Measurements from ENCODE around the gene ZNF776.
"Not testable (repeated sequence)": the region's sequence is repeated elsewhere in the genome, so short reads cannot be mapped to it uniquely, and the experiment has no call there.

The ZNF776 gene

DNA sequence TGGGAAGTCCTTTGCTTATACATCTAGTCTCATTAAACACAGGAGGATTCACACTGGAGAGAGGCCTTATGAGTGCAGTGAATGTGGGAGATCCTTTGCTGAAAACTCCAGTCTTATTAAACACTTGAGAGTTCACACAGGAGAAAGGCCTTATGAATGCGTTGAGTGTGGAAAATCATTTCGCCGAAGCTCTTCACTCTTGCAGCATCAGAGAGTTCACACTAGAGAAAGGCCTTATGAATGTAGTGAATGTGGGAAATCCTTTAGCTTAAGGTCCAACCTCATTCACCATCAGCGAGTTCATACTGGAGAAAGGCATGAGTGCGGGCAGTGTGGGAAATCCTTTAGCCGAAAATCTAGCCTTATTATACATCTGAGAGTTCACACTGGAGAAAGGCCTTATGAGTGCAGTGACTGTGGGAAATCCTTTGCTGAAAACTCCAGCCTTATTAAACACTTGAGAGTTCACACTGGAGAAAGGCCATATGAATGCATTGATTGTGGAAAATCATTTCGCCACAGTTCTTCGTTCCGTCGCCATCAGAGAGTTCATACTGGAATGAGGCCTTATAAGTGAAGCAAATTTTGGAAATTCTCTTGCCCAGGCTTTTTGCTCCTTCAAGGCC lies 32.7 kb downstream of the ZNF776 start:
- DNase-seq: no peak

DNA sequence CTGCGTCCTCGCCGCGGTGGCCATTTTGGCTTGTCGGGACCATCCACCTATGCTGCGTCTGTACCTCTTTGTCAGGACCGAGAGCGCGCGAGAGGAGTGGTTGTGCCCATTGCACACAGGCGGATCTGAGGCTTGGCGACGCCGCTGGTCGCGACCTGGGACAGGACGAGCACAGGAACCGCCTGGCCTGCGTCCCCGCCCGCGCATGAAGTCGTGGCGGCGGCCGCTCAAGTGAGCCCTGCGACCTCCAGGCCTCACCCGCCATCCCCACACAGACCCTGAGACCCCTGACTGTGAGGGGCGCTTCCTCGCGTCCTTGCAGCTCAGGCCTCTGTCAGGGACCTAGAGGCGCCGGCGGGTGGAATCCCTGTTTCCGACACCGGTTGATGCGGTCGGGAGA lies 39.7 kb downstream of the ZNF776 start:
- no peak for DNase-seq

DNA sequence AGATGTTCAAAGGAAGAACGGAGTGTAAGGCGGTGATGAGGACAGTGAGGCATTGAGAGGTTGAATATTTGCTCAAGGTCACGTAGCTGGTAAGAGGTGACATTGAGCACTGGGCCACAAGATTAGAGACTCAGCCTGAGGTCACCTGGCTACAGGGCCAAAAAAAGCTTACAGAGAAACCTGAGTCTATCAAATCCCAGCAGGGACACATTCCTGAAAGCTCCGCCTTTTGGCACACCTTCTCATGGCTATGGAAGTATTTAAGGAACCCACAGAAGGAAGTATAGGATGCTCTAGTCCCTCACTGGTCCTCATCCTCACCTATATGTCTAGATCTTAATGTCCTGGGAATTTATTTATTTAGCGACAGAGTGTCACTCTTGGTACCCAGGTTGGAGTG lies 40.3 kb downstream of the ZNF776 start:
- DNase-seq: no peak

DNA sequence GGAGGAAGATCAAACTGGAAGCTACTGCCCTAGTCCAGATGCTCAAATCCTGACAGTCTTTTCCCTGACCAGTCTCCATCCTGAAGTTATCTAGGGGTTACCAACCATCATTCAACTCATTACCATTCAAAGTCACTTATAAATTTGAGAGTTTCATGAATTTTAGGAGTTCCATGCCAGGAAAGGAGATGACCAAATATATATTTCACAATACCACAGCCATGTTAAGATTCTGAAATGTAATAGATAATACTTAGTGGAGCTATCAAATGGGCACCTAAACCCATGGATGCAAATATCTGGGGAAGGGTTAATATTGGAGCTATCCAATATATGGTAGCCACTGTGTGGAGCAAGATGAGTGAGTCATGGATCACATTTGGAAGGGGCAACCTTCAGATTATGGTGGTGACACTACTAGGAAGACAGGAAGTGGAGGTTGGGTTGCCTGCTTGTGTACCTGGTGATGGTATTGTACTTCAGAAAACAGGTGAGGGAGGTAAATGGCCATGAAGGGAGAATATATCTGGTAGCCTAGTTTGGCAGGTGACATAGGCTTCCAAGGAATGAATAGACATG lies 41.6 kb downstream of the ZNF776 start:
- DNase-seq: no peak

DNA sequence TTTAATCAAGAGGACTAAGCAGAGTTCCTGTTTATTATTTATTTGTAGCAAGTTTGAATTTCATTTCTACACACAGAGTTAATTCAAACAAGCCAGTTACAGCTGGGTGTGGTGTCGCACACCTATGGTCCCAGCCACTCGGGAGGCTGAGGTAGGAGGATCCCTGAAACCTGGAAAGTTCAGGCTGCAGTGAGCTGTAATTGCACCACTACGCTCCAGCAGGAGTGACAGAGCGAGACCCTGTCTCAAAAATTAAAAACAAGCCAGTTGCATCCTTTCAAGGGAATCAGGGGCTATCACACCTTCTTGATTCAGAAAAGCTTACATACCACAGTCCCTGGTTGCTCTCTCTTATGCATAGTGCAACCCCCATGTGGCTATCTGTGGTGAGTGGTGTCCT lies 42.7 kb downstream of the ZNF776 start:
- DNase-seq: no peak

DNA sequence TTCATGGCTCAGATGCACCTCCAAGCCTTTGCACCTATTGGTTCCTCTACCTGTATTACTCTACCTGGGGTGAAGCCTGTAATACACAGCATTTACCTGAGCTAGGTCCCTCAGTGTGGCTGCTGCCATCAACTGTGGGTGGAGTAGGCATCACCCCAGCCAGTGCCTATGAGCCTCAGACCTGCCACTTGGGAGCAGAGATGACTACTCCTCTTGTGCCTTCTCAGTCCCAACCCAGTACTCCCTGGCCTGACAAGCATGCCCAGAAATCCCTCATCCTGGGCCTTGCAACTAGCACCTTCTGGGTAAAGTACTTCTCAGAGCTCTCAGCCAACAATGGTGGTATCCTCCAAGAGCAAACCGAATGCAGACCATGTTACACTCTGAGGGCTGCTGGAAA lies 50.0 kb downstream of the ZNF776 start:
- DNase-seq: not testable (repeated sequence)

DNA sequence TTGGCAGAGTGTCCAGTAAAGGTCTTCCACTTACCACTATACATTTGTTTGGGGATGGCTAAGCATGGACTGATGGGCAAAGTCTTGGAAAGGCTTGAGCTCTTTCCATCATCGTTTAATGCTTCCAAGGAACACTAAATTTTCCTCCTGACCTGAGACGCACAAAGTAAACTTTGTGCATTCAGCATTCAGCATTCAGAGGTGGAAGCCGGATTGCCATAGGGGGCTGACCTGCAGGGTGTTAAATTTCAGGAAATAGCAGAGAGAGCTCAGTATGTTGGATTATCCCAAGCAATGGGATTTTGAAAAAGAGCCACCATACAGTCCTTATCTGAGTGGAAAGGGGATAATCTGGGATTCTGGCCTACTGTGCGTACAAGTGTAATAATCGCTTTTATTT lies 54.1 kb downstream of the ZNF776 start:
- no peak for DNase-seq

DNA sequence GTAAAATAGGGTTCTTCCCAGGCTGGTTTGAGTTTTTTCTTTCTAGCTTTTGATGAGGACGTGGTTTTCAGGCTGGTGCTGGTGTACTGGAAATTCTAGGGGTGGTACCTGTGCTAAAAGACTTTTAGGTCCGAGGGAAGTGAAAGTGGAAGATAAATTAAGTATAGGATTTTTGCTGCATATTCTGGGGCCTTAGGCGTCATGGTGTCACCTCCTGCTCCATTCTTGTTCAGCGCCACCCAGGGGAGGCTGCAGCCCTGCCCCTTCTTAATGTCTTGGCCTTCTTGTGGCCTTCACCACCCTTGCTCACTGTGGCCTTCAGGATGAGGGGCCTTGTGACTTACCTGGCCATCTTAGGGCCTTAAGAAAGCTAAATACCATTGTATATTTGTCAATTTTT lies 55.7 kb downstream of the ZNF776 start:
- no peak for DNase-seq

DNA sequence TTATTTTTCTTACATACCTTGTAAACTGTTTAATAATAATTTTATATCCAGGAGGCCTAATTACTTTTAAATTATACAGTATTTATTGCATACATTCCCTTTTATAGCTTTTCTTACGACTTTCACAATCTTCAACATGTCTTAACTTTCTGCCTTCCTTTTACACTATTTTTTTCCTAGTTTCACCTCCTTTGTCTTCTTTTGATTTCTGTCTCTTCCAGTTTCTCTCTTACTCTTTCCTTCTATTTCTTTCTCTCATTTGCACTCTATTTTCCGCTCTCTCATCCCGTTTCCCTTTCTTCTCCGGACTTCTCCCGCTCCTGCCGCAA lies 56.6 kb downstream of the ZNF776 start:
- no peak for DNase-seq

DNA sequence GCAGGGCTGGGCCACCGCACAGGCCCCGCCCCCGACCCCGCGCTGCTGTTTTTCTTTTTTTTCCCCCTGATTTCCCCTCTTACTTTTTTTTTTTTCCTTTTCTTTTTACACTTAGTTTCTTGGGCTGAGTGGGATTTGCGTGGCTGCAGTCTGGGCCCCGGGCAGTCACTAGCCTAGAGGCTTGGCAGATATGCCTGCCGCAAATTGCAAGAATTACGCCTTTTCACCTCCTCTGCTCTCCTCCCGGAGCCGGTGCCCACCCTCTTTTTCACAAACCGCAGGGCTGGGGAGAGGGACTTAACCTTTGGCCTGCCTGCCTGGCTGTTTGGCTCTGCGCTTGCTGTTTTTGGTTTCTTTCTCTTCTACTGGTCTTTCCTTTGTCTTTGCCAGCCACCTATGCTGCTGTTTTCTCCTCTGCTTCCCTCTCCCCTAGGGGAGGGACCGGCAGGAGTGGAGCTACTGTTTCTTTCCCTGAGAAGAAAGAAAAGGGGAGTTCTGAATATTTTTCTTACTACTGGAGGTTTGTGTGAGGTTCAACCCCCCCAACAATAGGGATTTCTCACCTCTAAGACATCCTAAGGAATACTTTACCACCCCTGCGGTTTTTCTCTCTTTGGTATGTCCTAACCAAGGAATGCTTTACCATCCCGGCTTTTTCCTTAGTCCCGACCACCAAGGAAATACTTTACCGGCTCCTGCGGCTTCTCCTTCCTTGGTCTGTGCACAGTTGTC lies 57.1 kb downstream of the ZNF776 start:
- no peak for DNase-seq

DNA sequence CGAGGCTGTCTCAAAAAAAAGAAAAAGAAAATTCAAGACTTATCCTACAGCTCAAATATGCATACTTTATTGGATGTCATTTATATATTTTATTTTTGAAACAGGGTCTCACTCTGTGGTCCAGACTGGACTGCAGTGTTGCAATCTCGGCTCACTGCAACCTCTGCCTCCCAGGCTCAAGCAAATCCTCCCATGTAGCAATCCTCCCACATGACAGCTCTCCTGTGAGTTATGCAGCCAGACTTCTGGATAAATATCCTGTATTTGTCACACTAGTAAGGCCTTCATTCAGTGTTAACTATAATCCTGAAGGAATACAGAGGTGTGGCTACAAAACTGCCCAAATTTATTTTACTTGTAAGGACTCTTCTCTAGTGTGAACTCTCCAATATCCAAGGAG lies 60.9 kb downstream of the ZNF776 start:
- no peak for DNase-seq

Data from NCI-H748 treated with DMSO at 0.1 percent for 48 hours (cell line).